C4-2B (cell line): ENCODE results near the gene UBE2V1.
"Not testable (repeated sequence)": the region's sequence is repeated elsewhere in the genome, so short reads cannot be mapped to it uniquely, and the experiment has no call there.

Experiments
- H3K27ac ChIP-seq: fragments of 450-650 bp; 2 replicates; pipeline ENCODE4 v1.5.1; 2017
- CTCF ChIP-seq: fragments of 450-650 bp; conservative IDR thresholded peaks from 2 replicates; pipeline ENCODE4 v1.5.1; 2017; ENCODE audit warnings: mild to moderate bottlenecking
- ZFX ChIP-seq: fragments of 450-650 bp; IDR thresholded peaks from 2 replicates; pipeline ENCODE4 v1.6.1; 2017

The UBE2V1 gene

GRCh38 chr20:50068041-50068651 lies 44.8 kb downstream of the UBE2V1 start:
- no peak for TF ChIP-seq CTCF
- H3K27ac ChIP-seq, result no peak overlapping the region

- no peak for TF ChIP-seq ZFX
- TF ChIP-seq CTCF, result no peak
- no peak overlapping the region for H3K27ac ChIP-seq
Observed at GRCh38 chr20:50067461-50067860, 45.5 kb downstream of the UBE2V1 start.

DNA sequence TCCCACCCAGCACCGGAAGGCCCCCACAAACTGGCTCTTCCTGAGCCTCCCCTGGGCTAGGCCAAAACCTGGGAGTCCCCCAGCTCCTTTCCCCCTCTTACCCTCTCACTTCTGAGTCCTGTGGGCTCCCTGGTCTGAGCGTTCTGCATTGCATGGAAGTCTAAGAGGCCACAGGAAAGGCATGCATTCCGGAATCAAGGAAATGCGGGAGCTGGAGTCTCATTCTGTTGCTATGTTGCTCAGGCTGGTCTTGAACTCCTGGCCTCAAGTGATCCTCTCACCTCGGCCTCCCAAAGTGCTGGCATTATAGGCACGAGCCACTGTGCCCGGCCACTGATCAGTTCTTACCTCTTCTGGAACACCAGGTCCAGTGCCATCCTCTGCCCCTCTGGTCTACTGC lies 45.9 kb downstream of the UBE2V1 start:
- H3K27ac ChIP-seq, result no peak overlapping the region
- TF ChIP-seq CTCF (no peak), ZFX (no peak)

DNA sequence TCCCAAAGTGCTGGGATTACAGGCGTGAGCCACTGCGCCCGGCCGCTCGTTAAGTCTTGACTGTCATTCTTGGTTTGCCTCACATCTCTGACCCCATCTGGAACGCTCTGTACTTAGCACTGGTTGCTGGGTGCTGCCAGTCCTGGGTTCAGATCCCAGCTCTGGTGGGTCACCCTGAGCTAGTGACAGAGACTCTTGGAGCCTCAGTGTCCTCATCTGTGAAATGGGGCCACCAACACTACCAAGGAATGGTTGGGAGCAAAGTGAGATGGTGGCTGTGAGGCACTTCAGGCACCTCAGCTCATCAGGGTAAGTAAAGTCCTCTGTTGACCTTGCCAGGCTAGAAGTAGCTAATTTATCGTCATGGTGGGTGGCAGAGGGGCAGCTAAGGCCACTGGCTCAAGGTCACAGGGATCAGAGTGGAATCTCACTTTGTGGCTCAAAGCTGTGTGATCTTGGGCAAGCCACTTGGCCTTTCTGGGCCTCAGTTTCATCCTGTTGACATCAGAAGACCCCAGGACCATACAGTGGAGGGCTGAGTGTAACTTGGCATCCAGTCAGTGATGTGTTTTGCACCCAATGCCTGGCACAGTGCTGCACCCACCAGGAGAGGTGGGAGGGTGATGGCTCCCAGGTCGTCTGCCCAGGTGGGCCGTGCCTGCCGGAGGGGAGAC lies 46.7 kb downstream of the UBE2V1 start:
- TF ChIP-seq ZFX, result no peak
- no peak for TF ChIP-seq CTCF
- H3K27ac ChIP-seq, result no peak overlapping the region

DNA sequence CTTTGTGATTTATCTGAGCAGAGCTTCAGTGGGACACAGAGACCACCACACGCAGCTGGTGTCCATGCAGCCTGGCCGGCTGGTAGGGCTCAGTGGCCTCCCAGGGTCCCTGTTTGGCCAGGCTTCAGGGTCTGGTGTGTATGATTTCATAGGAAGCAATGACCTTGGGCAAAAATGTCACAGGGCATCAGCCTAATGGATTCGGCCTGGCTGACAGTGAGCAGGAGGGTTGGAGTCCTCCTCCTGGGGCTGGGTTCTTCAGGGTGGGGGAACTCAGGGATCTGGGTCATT lies 47.7 kb downstream of the UBE2V1 start:
- H3K27ac ChIP-seq, result no peak overlapping the region
- TF ChIP-seq CTCF (no peak), ZFX (no peak)

GRCh38 chr20:50063763-50064162 lies 49.2 kb downstream of the UBE2V1 start:
- H3K27ac ChIP-seq, result not testable (repeated sequence)

DNA sequence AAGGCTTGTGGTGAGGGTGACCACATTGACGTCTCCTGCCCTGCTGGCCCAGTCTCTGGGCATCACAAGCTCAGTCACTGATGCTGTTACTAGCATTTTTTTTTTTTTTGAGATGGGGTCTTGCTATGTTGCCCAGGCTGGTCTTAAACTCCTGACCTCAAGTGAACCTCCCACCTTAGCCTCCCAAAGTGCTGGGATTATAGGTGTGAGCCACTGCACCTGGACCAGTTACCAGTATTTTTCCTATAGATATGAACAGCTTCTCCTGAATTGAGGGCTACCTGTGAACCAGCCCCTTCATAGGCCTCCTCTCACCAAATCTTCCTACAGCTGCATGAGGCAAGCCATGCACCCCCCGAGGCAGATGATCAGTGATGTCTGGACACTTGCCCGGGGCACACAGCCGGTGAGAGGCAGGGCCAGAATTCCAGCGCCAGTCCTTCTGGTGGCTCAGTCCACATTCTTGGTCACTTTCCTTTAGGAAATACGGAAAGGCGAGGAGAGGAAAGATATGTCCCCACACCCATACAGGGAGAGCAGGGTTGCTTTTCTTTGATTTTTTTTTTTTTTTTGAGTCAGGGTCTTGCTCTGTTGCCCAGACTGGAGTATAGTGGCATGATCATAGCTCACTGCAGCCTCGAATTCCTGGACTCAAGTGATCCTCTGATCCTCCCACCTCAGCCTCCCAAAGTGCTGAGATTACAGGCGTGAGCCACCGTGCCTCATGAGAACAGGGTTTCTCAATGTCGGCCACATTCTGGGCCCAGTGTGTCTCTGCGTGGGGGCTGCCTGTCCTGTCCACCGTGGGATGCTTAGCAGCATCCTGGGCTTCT lies 50.7 kb downstream of the UBE2V1 start:
- no peak overlapping the region for H3K27ac ChIP-seq
- TF ChIP-seq ZFX (no peak), CTCF (no peak)
